GM12873 (cell line): ENCODE measurements around the gene PDE6B.

Experiments used
- CTCF ChIP-seq: IDR thresholded peaks from 2 replicates; pipeline ENCODE4 v1.5.1; 2012; ENCODE audit warnings: low read depth, mild to moderate bottlenecking, moderate library complexity, low read length, control low read depth; ENCODE audit not compliant: insufficient read depth; ENCODE audit errors: missing control alignments

PDE6B gene

DNA sequence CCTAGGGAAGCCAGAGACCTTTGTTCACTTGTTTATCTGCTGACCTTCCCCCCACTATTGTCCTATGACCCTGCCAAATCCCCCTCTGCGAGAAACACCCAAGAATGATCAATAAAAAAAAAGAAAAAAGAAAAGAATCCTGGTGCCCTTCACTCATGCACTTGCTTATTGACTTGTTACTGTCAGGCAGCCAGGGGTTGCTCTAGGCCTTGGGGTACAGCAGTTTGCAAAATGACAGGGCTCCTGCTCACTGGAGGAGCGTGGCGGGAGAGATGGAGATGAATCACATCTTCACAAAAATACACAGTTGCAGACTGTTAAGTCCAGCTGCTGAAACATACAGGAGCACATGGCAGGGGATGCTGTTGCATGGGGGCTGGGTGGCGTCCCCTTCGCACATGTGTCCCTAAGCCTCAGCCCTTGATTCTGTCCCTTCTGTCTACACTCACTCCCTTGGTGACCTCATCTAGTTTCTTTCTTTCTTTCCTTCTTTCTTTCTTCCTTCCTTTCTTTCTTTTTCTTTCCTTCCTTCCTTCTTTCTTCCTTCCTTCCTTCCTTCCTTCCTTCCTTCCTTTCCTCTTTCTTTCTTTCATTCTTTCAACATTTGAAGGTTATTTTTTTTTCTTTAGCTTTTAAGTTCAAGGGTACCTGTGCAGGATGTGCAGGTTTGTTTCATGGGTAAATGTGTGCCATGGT, 32.4 kb upstream of the PDE6B start:
- TF ChIP-seq CTCF, result no peak

GRCh38 chr4:598925-599324, 26.4 kb upstream of the PDE6B start:
- TF ChIP-seq CTCF, result no peak

DNA sequence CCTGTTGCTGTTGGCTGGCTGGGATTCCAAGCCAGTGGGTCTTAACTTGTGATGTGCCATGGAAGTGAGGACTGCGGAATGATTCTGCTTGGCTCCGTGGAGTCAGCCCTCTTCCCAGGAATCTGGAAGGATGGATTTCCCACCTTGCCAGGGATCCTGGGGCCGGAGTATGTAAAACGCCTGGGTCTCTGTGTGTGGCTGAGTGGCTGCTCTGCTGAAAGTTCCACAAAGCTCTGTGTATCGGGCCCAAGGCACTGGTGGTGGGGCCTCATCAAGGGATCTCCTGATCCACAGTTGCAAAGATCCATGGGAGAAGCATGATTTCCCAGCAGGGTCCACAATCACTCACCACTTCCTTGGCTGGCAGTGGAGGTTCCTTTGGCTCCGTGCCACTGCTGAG, 25.2 kb upstream of the PDE6B start:
- no peak for TF ChIP-seq CTCF

DNA sequence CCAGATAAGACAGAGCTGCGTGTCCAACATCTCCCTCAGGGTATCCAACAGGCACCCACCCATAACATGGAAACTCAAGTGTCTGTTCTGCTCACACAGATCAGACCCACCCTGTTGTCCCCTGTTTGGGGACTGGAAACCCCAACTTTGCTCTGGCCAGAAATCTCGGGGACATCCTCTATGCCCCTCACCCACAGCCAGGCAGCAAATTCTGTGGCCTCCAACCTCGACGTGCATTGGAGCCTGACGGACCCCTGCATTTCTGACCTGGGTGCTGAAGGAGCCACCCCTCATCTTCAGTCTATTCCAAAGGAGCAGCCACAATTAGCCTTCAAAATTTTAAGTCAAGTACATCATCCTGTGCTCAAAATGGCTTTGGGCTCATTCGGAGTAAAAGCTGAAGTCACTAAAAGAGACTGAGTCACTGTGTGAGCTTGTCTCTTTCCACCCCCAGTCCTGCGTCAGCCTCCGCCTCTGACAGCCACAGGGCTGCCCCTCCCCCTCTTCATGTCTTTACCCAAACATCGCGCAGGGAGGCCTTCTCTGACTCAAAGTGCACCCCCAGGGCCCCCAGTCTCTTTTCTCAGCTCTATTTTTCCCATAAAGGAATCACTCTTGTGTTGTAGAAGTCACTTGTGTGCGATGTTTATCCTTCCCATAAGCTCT, 24.4 kb upstream of the PDE6B start:
- no peak for TF ChIP-seq CTCF

GRCh38 chr4:601612-602558, 23.5 kb upstream of the PDE6B start:
- TF ChIP-seq CTCF, result no peak

- peak; percentile 55 for TF ChIP-seq CTCF
Observed at GRCh38 chr4:602559-602942, 22.8 kb upstream of the PDE6B start.

GRCh38 chr4:604131-604530, 21.2 kb upstream of the PDE6B start:
- TF ChIP-seq CTCF, result no peak
